GM23338 (cell line): Measurements from ENCODE around the gene ARID1B. TPM values are rescaled to one million over a fixed set of nuclear protein-coding genes. Genes with fewer than 3 reads are reported as not detected.

Experiments used
- ATAC-seq: fragments of 200-7000 bp; cut with Tn5 transposase; 3 replicates; pipeline ENCODE4 v1.9.1; 2020
- DNase-seq: peaks from one replicate; pipeline ENCODE4 v3.0.0-alpha.2; 2015; ENCODE audit warnings: low spot score
- H2AFZ ChIP-seq: fragments of 200-600 bp; sonication (generic); 2 replicates; pipeline ENCODE4 v1.8.0; 2016; ENCODE audit warnings: antibody characterized with exemption, mild to moderate bottlenecking, moderate library complexity
- H3F3A ChIP-seq: fragments of 200-600 bp; sonication (generic); replicated peaks from 2 replicates; pipeline ENCODE4 v1.8.0; 2017; ENCODE audit warnings: antibody characterized with exemption, mixed run types, low read depth
- H3K27ac ChIP-seq: fragments of 200-600 bp; sonication (generic); 2 replicates; pipeline ENCODE4 v1.6.1; 2016; ENCODE audit warnings: low read depth
- H3K27me3 ChIP-seq: fragments of 200-600 bp; sonication (generic); 2 replicates; pipeline ENCODE4 v1.8.0; 2016; ENCODE audit warnings: mild to moderate bottlenecking, mixed run types, moderate library complexity; ENCODE audit not compliant: insufficient read depth
- H3K36me3 ChIP-seq: fragments of 200-600 bp; sonication (generic); 2 replicates; pipeline ENCODE4 v1.8.0; 2016; ENCODE audit warnings: mild to moderate bottlenecking; ENCODE audit not compliant: insufficient read depth
- H3K4me1 ChIP-seq: fragments of 200-600 bp; sonication (generic); 2 replicates; pipeline ENCODE4 v1.8.0; 2016; ENCODE audit warnings: mild to moderate bottlenecking, moderate library complexity; ENCODE audit not compliant: insufficient read depth
- H3K4me2 ChIP-seq: fragments of 200-600 bp; sonication (generic); 2 replicates; pipeline ENCODE4 v1.7.1; 2017; ENCODE audit warnings: mixed run types
- H3K4me3 ChIP-seq: fragments of 200-600 bp; sonication (generic); 2 replicates; pipeline ENCODE4 v1.6.1; 2016; ENCODE audit warnings: mixed run types
- H3K79me2 ChIP-seq: fragments of 200-600 bp; sonication (generic); replicated peaks from 2 replicates; pipeline ENCODE4 v1.8.0; 2017; ENCODE audit warnings: mild to moderate bottlenecking; ENCODE audit not compliant: insufficient read depth
- H3K9me2 ChIP-seq: fragments of 200-600 bp; sonication (generic); 2 replicates; pipeline ENCODE4 v1.8.0; 2017; ENCODE audit not compliant: insufficient read depth
- H4K20me1 ChIP-seq: fragments of 200-600 bp; sonication (generic); replicated peaks from 2 replicates; pipeline ENCODE4 v1.8.0; 2017; ENCODE audit warnings: mild to moderate bottlenecking; ENCODE audit not compliant: insufficient read depth
- H3K27ac Mint-ChIP-seq: 2 replicates; pipeline ENCODE4 v1.8.0; 2020; ENCODE audit warnings: inconsistent platforms, mild to moderate bottlenecking, moderate library complexity, mixed read lengths
- H3K27me3 Mint-ChIP-seq: 3 replicates; pipeline ENCODE4 v1.8.0; 2022; ENCODE audit warnings: low read depth, mild to moderate bottlenecking, moderate library complexity, mixed read lengths, inconsistent platforms; ENCODE audit not compliant: insufficient read depth, poor library complexity
- H3K36me3 Mint-ChIP-seq: 3 replicates; pipeline ENCODE4 v1.8.0; 2021; ENCODE audit warnings: low read depth, mild to moderate bottlenecking, inconsistent platforms, moderate library complexity, mixed read lengths
- H3K4me1 Mint-ChIP-seq: 3 replicates; pipeline ENCODE4 v1.8.0; 2020; ENCODE audit warnings: mild to moderate bottlenecking, inconsistent platforms, mixed read lengths
- H3K4me3 Mint-ChIP-seq: 3 replicates; pipeline ENCODE4 v1.8.0; 2021; ENCODE audit warnings: moderate library complexity, mild to moderate bottlenecking, inconsistent platforms, mixed read lengths
- H3K9me3 Mint-ChIP-seq: 3 replicates; pipeline ENCODE4 v1.8.0; 2020; ENCODE audit warnings: moderate library complexity, mild to moderate bottlenecking, inconsistent platforms, mixed read lengths
- CREB1 ChIP-seq: fragments of 250-450 bp; sonication (Bioruptor Pico); IDR thresholded peaks from 2 replicates; pipeline ENCODE4 v1.5.0; 2020; ENCODE audit warnings: low read depth, mild to moderate bottlenecking, moderate library complexity
- EZH2 ChIP-seq: fragments of 200-600 bp; sonication (generic); IDR thresholded peaks from one replicate; pipeline ENCODE4 v1.8.0; 2017; ENCODE audit warnings: antibody characterized with exemption, mild to moderate bottlenecking, low read depth; ENCODE audit not compliant: unreplicated experiment
- EZH2phosphoT487 ChIP-seq: fragments of 200-600 bp; sonication (generic); IDR thresholded peaks from one replicate; pipeline ENCODE4 v1.8.1; 2018; ENCODE audit warnings: antibody characterized with exemption; ENCODE audit not compliant: unreplicated experiment
- NANOG ChIP-seq: IDR thresholded peaks from 2 replicates; pipeline ENCODE4 v1.6.1; 2016; ENCODE audit warnings: antibody characterized with exemption, borderline replicate concordance
- STAT1 ChIP-seq: IDR thresholded peaks from one replicate; pipeline ENCODE4 v1.6.1; 2016; ENCODE audit warnings: antibody characterized with exemption; ENCODE audit not compliant: unreplicated experiment
- ZNF331 ChIP-seq: fragments of 250-450 bp; sonication (Bioruptor Pico); IDR thresholded peaks from 2 replicates; pipeline ENCODE4 v1.5.0; 2020; ENCODE audit warnings: low read depth, mild to moderate bottlenecking, moderate library complexity
- polyA plus RNA-seq: library from polyadenylated mRNA; unstranded; fragments of >200 nt; fragmentation: Nextera tagmentation; extraction: Ambion mirVana; gene quantifications from 2 replicates; pipeline ENCODE4 v1.2.1, GENCODE V29; 2016
- total RNA-seq: library from RNA; depleted of rRNA; stranded (reverse); fragments of >200 nt; shearing (Covaris generic); gene quantifications from 2 replicates; pipeline ENCODE4 v1.2.3, GENCODE V29; 2014
- TF ChIP-seq, protein P1 (sequence below): IDR thresholded peaks from 2 replicates; pipeline ENCODE4 v1.6.1; 2016; ENCODE audit warnings: antibody characterized with exemption
- TF ChIP-seq, protein P2 (sequence below): IDR thresholded peaks from one replicate; pipeline ENCODE4 v1.6.1; 2018; ENCODE audit warnings: antibody characterized with exemption; ENCODE audit not compliant: unreplicated experiment
- TF ChIP-seq, protein P3 (sequence below), 2 experiments: fragments of 200-600 bp in 1 of 2; sonication (generic) in 1 of 2; conservative IDR thresholded peaks; 2 replicates each; pipeline versions ENCODE4 v1.5.1 to v1.6.1; 2016 to 2017; ENCODE audit warnings: antibody characterized with exemption in 2 of 2, low read depth in 2 of 2, mild to moderate bottlenecking in 2 of 2, moderate library complexity in 1 of 2

Gene ARID1B
- total and polyA plus RNA-seq, 2 experiments from 2014 or later: 59.3 to 72.2 TPM

DNA sequence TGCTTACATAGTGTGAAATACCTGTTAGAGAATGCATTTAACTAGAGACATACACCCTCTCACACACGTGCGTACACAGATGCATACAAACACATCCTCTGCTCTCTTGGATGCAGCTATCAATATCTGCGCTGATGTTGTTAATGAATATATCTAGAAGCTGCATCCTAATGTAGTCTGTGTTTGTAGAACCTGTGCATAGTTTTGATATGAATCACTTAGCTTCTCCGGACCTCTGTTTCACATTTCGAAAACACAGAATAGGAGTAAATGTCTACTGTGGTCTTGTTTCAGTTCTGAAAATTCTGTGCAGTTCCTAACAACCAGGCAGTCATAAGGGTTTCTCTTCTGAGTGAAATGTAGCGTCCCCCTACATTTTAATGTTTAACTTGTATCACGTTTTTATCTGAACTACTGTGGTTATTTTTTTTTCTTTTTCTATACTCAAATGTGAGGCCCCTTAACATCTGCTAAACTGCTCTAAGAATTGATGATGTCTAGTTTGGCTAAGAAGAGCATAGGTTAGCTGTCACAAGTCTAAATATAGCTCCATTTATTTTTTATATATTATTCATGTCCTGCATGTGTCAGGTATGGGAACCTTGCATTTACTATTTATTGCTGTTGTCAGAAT lies 291.6 kb downstream of the ARID1B start (continued):
- TF ChIP-seq, protein P1, sequence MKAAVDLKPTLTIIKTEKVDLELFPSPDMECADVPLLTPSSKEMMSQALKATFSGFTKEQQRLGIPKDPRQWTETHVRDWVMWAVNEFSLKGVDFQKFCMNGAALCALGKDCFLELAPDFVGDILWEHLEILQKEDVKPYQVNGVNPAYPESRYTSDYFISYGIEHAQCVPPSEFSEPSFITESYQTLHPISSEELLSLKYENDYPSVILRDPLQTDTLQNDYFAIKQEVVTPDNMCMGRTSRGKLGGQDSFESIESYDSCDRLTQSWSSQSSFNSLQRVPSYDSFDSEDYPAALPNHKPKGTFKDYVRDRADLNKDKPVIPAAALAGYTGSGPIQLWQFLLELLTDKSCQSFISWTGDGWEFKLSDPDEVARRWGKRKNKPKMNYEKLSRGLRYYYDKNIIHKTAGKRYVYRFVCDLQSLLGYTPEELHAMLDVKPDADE: no peak
- TF ChIP-seq STAT1 (no peak), EZH2phosphoT487 (no peak)

DNA sequence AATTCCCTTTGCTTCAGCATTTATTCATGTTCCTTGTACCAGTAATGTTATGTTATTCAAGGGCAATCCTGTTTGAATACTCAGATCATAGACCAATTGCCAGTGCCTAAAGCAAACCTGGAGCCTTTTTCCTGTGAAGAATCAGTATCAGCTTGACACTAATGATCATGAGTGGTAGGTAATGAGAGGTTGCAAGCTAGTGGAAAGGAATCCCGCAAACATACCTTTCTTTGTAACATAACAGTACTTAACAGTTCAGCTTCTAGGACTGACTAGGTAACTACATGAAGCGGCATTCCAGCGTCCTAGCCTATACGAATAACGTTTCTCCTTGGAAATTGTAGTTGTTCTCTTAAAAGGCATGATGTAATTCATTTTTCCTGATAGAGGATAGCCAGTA lies 292.4 kb downstream of the ARID1B start:
- H4K20me1 ChIP-seq: no peaks in the 10 kb centered on the region
- H3K9me2 ChIP-seq: no peaks in the 10 kb centered on the region
- peaks cover 85% of the 10 kb centered on the region for H3K79me2 ChIP-seq
- DNase-seq: peak; percentile 67
- no peak overlapping the region for H3K4me2 ChIP-seq
- peaks cover 34% of the 10 kb centered on the region for H3K4me1 ChIP-seq
- no peaks in the 10 kb centered on the region for H3K27me3 ChIP-seq
- no peak overlapping the region for H3K4me3 Mint-ChIP-seq
- H3K4me3 ChIP-seq: no peak overlapping the region
- peaks cover 45% of the 10 kb centered on the region for H3K4me1 Mint-ChIP-seq
- peaks cover 2% of the 10 kb centered on the region for H3K27me3 Mint-ChIP-seq
- no peak overlapping the region for H2AFZ ChIP-seq
- H3K9me3 Mint-ChIP-seq: no peaks in the 10 kb centered on the region
- no peak overlapping the region for H3K27ac ChIP-seq
- H3K36me3 ChIP-seq: no peaks in the 10 kb centered on the region
- H3F3A ChIP-seq: no peaks in the 10 kb centered on the region
- H3K27ac Mint-ChIP-seq: no peak overlapping the region; the same call in 1 of the 2 replicates
- peak; percentile 65 for ATAC-seq
- no peaks in the 10 kb centered on the region for H3K36me3 Mint-ChIP-seq
- TF ChIP-seq STAT1 (no peak), EZH2 (no peak), CREB1 (CRISPR knock-in tag) (no peak), ZNF331 (CRISPR knock-in tag) (no peak), NANOG (no peak)
- TF ChIP-seq, protein P2, sequence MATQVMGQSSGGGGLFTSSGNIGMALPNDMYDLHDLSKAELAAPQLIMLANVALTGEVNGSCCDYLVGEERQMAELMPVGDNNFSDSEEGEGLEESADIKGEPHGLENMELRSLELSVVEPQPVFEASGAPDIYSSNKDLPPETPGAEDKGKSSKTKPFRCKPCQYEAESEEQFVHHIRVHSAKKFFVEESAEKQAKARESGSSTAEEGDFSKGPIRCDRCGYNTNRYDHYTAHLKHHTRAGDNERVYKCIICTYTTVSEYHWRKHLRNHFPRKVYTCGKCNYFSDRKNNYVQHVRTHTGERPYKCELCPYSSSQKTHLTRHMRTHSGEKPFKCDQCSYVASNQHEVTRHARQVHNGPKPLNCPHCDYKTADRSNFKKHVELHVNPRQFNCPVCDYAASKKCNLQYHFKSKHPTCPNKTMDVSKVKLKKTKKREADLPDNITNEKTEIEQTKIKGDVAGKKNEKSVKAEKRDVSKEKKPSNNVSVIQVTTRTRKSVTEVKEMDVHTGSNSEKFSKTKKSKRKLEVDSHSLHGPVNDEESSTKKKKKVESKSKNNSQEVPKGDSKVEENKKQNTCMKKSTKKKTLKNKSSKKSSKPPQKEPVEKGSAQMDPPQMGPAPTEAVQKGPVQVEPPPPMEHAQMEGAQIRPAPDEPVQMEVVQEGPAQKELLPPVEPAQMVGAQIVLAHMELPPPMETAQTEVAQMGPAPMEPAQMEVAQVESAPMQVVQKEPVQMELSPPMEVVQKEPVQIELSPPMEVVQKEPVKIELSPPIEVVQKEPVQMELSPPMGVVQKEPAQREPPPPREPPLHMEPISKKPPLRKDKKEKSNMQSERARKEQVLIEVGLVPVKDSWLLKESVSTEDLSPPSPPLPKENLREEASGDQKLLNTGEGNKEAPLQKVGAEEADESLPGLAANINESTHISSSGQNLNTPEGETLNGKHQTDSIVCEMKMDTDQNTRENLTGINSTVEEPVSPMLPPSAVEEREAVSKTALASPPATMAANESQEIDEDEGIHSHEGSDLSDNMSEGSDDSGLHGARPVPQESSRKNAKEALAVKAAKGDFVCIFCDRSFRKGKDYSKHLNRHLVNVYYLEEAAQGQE: no peak
- TF ChIP-seq, protein P3, sequence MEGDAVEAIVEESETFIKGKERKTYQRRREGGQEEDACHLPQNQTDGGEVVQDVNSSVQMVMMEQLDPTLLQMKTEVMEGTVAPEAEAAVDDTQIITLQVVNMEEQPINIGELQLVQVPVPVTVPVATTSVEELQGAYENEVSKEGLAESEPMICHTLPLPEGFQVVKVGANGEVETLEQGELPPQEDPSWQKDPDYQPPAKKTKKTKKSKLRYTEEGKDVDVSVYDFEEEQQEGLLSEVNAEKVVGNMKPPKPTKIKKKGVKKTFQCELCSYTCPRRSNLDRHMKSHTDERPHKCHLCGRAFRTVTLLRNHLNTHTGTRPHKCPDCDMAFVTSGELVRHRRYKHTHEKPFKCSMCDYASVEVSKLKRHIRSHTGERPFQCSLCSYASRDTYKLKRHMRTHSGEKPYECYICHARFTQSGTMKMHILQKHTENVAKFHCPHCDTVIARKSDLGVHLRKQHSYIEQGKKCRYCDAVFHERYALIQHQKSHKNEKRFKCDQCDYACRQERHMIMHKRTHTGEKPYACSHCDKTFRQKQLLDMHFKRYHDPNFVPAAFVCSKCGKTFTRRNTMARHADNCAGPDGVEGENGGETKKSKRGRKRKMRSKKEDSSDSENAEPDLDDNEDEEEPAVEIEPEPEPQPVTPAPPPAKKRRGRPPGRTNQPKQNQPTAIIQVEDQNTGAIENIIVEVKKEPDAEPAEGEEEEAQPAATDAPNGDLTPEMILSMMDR (conservative IDR thresholded peaks at IDR 0.05; ENCODE audit: low read depth in 2 of 2): no peak
